H9 (cell line): ENCODE results near the gene COL18A1. TPM values are rescaled to one million over a fixed set of nuclear protein-coding genes. Genes with fewer than 3 reads are reported as not detected.

Experiments
- DNase-seq: peaks from one replicate; pipeline ENCODE4 v3.0.0-alpha.2; 2017
- H2AFZ ChIP-seq: one replicate; pipeline ENCODE4 v1.6.1; 2013; ENCODE audit warnings: mild to moderate bottlenecking, low read length, control low read depth, moderate library complexity
- H2AK5ac ChIP-seq: 2 replicates; pipeline ENCODE4 v1.6.1; 2013; ENCODE audit warnings: low read length, control low read depth, mixed read lengths; ENCODE audit not compliant: insufficient read length
- H2BK120ac ChIP-seq: one replicate; pipeline ENCODE4 v1.6.1; 2013; ENCODE audit warnings: low read depth, mild to moderate bottlenecking, low read length, control low read depth, inconsistent platforms; ENCODE audit not compliant: poor library complexity, severe bottlenecking
- H2BK12ac ChIP-seq: 2 replicates; pipeline ENCODE4 v1.6.1; 2013; ENCODE audit warnings: low read length, control low read depth, mixed read lengths, low read depth; ENCODE audit not compliant: insufficient read length
- H2BK15ac ChIP-seq: 2 replicates; pipeline ENCODE4 v1.6.1; 2013; ENCODE audit warnings: low read depth, low read length, control low read depth
- H2BK20ac ChIP-seq: one replicate; pipeline ENCODE4 v1.6.1; 2013; ENCODE audit warnings: low read depth, mild to moderate bottlenecking, low read length, control low read depth, inconsistent platforms; ENCODE audit not compliant: poor library complexity, severe bottlenecking
- H2BK5ac ChIP-seq: 2 replicates; pipeline ENCODE4 v1.6.1; 2013; ENCODE audit warnings: low read length, control low read depth, mixed read lengths; ENCODE audit not compliant: insufficient read length
- H3K14ac ChIP-seq: 2 replicates; pipeline ENCODE4 v1.6.1; 2013; ENCODE audit warnings: low read length, control low read depth; ENCODE audit not compliant: insufficient read depth
- H3K18ac ChIP-seq: 2 replicates; pipeline ENCODE4 v1.6.1; 2013; ENCODE audit warnings: low read depth, mild to moderate bottlenecking, mixed read lengths, low read length, control low read depth; ENCODE audit not compliant: insufficient read length
- H3K23ac ChIP-seq: 2 replicates; pipeline ENCODE4 v1.6.1; 2013; ENCODE audit warnings: low read length, control low read depth, mixed read lengths, low read depth; ENCODE audit not compliant: insufficient read length
- H3K23me2 ChIP-seq: 2 replicates; pipeline ENCODE4 v1.6.1; 2013; ENCODE audit warnings: low read depth, mild to moderate bottlenecking, mixed read lengths, low read length, control low read depth; ENCODE audit not compliant: insufficient read length, poor library complexity, severe bottlenecking
- H3K27ac ChIP-seq: 2 replicates; pipeline ENCODE4 v1.5.1; 2013; ENCODE audit warnings: low read length, control low read depth, mixed read lengths, low read depth; ENCODE audit not compliant: insufficient read length
- H3K27me3 ChIP-seq: 2 replicates; pipeline ENCODE4 v1.6.1; 2013; ENCODE audit warnings: low read length, control low read depth, inconsistent platforms; ENCODE audit not compliant: insufficient read depth
- H3K4ac ChIP-seq: 2 replicates; pipeline ENCODE4 v1.6.1; 2013; ENCODE audit warnings: low read depth, mild to moderate bottlenecking, control low read depth, inconsistent platforms, low read length, moderate library complexity
- H3K4me1 ChIP-seq: 2 replicates; pipeline ENCODE4 v1.6.1; 2013; ENCODE audit warnings: low read length, control low read depth, inconsistent platforms; ENCODE audit not compliant: insufficient read depth
- H3K4me2 ChIP-seq: 2 replicates; pipeline ENCODE4 v1.6.1; 2013; ENCODE audit warnings: low read length, control low read depth, mixed read lengths; ENCODE audit not compliant: insufficient read length, insufficient read depth
- H3K56ac ChIP-seq: 2 replicates; pipeline ENCODE4 v1.6.1; 2013; ENCODE audit warnings: low read depth, mild to moderate bottlenecking, mixed read lengths, low read length, control low read depth; ENCODE audit not compliant: insufficient read length
- H3K79me1 ChIP-seq: 2 replicates; pipeline ENCODE4 v1.6.1; 2013; ENCODE audit warnings: low read depth, mild to moderate bottlenecking, moderate library complexity, low read length, control low read depth, inconsistent platforms; ENCODE audit not compliant: insufficient read depth, poor library complexity, severe bottlenecking
- H3K79me2 ChIP-seq: 2 replicates; pipeline ENCODE4 v1.6.1; 2013; ENCODE audit warnings: low read length, control low read depth, inconsistent platforms; ENCODE audit not compliant: insufficient read depth
- H3K9ac ChIP-seq: 2 replicates; pipeline ENCODE4 v1.6.1; 2013; ENCODE audit warnings: low read length, control low read depth, mixed read lengths; ENCODE audit not compliant: insufficient read length; ENCODE audit errors: extremely low read depth
- H3K9me3 ChIP-seq: one replicate; pipeline ENCODE4 v1.6.1; 2013; ENCODE audit warnings: low read depth, low read length, inconsistent platforms; ENCODE audit not compliant: control insufficient read depth
- H3T11ph ChIP-seq: one replicate; pipeline ENCODE4 v1.6.1; 2013; ENCODE audit warnings: mild to moderate bottlenecking, low read length, control low read depth, inconsistent platforms
- H4K20me1 ChIP-seq: one replicate; pipeline ENCODE4 v1.6.1; 2013; ENCODE audit not compliant: control insufficient read depth, insufficient read length, insufficient read depth
- H4K5ac ChIP-seq: 2 replicates; pipeline ENCODE4 v1.6.1; 2013; ENCODE audit warnings: low read depth, mild to moderate bottlenecking, mixed read lengths, low read length, control low read depth; ENCODE audit not compliant: insufficient read length
- H4K8ac ChIP-seq: replicated peaks from 2 replicates; pipeline ENCODE4 v1.6.1; 2013; ENCODE audit warnings: low read length, control low read depth, mixed read lengths, low read depth; ENCODE audit not compliant: insufficient read length
- H4K91ac ChIP-seq: 2 replicates; pipeline ENCODE4 v1.6.1; 2013; ENCODE audit warnings: low read depth, mild to moderate bottlenecking, moderate library complexity, mixed read lengths, low read length, control low read depth; ENCODE audit not compliant: insufficient read length
- H3K27ac Mint-ChIP-seq, 3 experiments: 2 replicates in 2 of 3; 3 replicates in 1 of 3; pipeline ENCODE4 v1.8.0; 2020 to 2021; ENCODE audit warnings: mixed read lengths in 3 of 3, mild to moderate bottlenecking in 1 of 3, moderate library complexity in 1 of 3
- H3K27me3 Mint-ChIP-seq: 2 replicates; pipeline ENCODE4 v1.8.0; 2021; ENCODE audit warnings: low read depth, mild to moderate bottlenecking, moderate library complexity, mixed read lengths
- H3K36me3 Mint-ChIP-seq, 3 experiments: 2 replicates in 2 of 3; 3 replicates in 1 of 3; pipeline ENCODE4 v1.8.0; 2020 to 2021; ENCODE audit warnings: low read depth in 3 of 3, mixed read lengths in 3 of 3; ENCODE audit not compliant: insufficient read depth in 1 of 3
- H3K4me1 Mint-ChIP-seq, 2 experiments: 2 replicates each; pipeline ENCODE4 v1.8.0; 2020; ENCODE audit warnings: mixed read lengths in 2 of 2
- H3K4me3 Mint-ChIP-seq, 2 experiments: 2 replicates in 1 of 2; 3 replicates in 1 of 2; pipeline ENCODE4 v1.8.0; 2020 to 2021; ENCODE audit warnings: mild to moderate bottlenecking in 2 of 2, mixed read lengths in 2 of 2, moderate library complexity in 1 of 2
- H3K9me3 Mint-ChIP-seq, 2 experiments: 2 replicates in 1 of 2; 3 replicates in 1 of 2; pipeline ENCODE4 v1.8.0; 2020; ENCODE audit warnings: mild to moderate bottlenecking in 2 of 2, mixed read lengths in 2 of 2, moderate library complexity in 1 of 2
- CTCF ChIP-seq: fragments of 200-600 bp; sonication (generic); conservative IDR thresholded peaks from 3 replicates; pipeline ENCODE4 v1.8.0; 2021; ENCODE audit warnings: antibody characterized with exemption, mild to moderate bottlenecking
- WGBS: extraction: QIAGEN DNeasy Blood & Tissue Kit; methylation state at CpG from one replicate; pipeline ENCODE4 v1.1.7; 2013; ENCODE audit warnings: missing lambda C conversion rate, low lambda C conversion rate, mixed read lengths; ENCODE audit not compliant: insufficient read length; ENCODE audit errors: extremely low coverage; 5-methylcytosine and 5-hydroxymethylcytosine counted together
- total RNA-seq: library from RNA; stranded (reverse); gene quantifications from 2 replicates; pipeline ENCODE4 v1.2.1, GENCODE V29; 2021

The COL18A1 gene
- total RNA-seq, 1 experiment from 2014 or later: 232 TPM

GRCh38 chr21:45397381-45397780 lies 7.6 kb upstream of the COL18A1 start:
- Histone ChIP-seq H3T11ph (no peak overlapping the region), H3K9me3 (no peaks in the 10 kb centered on the region), H3K23me2 (no peaks in the 10 kb centered on the region), H2AK5ac (no peak overlapping the region), H3K9ac (no peak overlapping the region), H3K79me1 (no peaks in the 10 kb centered on the region), H2BK120ac (no peak overlapping the region), H2AFZ (no peak overlapping the region), H3K4ac (no peak overlapping the region), H4K5ac (no peak overlapping the region), H2BK5ac (no peak overlapping the region), H4K91ac (no peak overlapping the region), H2BK15ac (no peak overlapping the region), H4K8ac (no peak overlapping the region), H3K18ac (no peak overlapping the region), H3K56ac (no peak overlapping the region), H3K14ac (no peak overlapping the region), H3K27me3 (no peaks in the 10 kb centered on the region), H3K79me2 (no peaks in the 10 kb centered on the region), H3K27ac (no peak overlapping the region), H2BK12ac (no peak overlapping the region), H2BK20ac (no peak overlapping the region), H3K23ac (no peak overlapping the region), H3K4me1 (no peaks in the 10 kb centered on the region), H3K4me2 (no peak overlapping the region), H4K20me1 (no peaks in the 10 kb centered on the region)
- TF ChIP-seq CTCF: no peak
- no peak for DNase-seq
- Mint-ChIP-seq H3K36me3 (peaks cover 4 to 11% (median 7%) of the 10 kb centered on the region in 3 experiments), H3K9me3 (peaks cover 14 to 16% of the 10 kb centered on the region in 2 experiments), H3K27me3 (peaks cover 35% of the 10 kb centered on the region), H3K27ac (no peak overlapping the region), H3K4me1 (peaks cover 0 to 4% of the 10 kb centered on the region in 2 experiments; a peak in 1 of 4 replicates), H3K4me3 (no peak overlapping the region)
- no CpG with 5 or more reads among the region's 2 CpGs for WGBS
